ENCODE data around the gene MBD2.
A peak's percentile ranks its signal among the peaks of the same experiment; 100 is the strongest.
"Not testable (repeated sequence)": the region's sequence is repeated elsewhere in the genome, so short reads cannot be mapped to it uniquely, and the experiment has no call there.

MBD2 gene

GRCh38 chr18:54238173-54238936 lies 13.9 kb upstream of the MBD2 start:
- no peak for DNase-seq (ENCODE audit: low read depth in 2 of 2)

DNA sequence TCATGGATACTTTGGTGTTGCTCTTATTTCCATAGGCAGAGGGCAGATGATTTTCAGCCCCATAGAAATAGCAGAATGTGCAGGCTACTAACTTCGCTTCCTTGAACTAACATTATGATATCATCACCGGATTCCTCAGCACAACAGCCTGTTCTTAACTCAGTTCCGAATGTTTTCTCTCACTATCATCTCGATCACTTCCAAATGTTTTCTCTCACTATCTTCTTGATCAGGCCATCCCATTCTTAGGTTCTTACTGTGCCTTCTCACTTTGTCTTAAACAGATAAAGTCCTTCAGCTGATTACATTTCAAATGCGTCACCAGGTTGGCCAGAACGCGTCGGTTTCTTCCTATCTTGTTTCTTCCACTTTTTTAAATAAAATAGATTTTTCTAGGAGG lies 11.4 kb upstream of the MBD2 start:
- DNase-seq (ENCODE audit: low read depth in 2 of 2), result no peak

DNA sequence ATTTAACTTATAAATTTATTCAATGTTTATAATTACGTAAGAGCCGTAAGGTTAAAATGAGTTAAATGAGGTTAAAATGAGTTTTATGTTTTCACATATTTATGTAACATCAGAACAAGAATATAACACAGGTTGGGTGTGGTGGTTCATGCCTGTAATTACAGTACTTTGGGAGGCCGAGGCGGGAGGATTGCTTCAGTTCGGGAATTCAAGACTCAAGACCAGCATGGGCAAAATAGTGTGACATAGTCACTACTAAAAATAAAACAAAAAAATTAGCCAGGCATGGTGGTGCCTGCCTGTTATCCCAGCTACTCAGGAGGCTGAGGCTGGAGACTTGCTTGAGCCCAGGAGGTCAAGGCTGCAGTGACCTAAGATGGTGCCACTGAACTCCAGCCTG lies 9.3 kb upstream of the MBD2 start:
- DNase-seq (ENCODE audit: low read depth in 2 of 2), result no peak

DNA sequence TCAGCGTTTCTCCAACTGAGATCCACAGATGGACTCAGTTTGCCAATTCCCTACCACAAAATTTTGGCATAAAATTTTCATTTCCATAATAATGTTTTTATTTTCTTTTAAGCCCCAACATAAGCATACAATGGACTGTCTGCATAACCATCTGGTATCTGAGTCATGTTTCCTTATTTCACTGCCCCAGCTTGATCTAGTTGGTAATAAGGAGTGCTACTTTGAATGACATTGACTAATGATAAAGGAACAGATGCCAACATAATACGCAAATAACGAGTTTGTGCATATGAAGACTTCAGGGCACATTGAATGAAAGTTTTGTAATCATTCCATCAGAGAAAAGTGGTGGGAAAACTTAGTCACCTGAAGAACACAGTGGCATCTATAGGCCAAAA lies 8.8 kb upstream of the MBD2 start:
- no peak for DNase-seq (ENCODE audit: low read depth in 2 of 2)

DNA sequence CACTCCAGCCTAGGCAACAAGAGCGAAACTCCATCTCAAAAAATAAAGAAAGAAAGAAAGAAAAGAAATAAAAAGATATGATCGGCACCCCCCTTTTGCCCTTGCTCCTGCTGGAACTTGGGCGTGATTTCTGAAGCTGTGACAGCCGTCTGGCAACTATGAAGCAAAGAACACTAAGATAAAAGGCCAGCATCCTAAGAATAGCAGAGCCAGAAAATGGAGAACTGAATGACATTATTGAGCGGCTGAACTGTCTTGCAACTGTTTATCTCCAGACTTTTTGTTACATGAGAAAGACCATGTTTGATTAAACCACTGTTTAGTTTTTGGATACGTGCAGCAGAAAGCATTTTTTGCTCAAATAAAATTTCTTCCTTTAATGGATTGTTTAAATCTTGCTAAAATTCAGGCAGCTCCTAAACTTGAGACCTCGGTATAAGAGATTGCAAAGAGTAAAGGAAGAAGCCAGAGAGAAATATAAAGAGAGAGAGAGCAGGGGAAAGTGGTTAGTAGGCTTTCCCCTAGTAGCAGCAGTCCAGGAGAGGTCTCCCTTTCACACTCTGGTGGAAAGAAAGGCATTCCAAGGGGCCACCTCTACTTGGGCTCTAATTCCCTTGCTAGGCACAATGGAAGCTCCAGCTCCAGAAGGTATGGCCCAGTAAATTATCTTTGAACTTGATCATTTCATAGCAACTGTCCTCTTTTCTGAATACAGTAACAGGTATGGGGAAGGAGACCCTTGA lies 8.2 kb upstream of the MBD2 start:
- DNase-seq (ENCODE audit: low read depth in 2 of 2), result no peak

GRCh38 chr18:54229421-54230059 lies 5.1 kb upstream of the MBD2 start:
- no peak for DNase-seq (ENCODE audit: low read depth in 2 of 2)

- DNase-seq (ENCODE audit: low read depth in 2 of 2), result no peak
Measured at GRCh38 chr18:54228364-54228763, 3.9 kb upstream of the MBD2 start.

- DNase-seq (ENCODE audit: low read depth in 2 of 2), result peak; percentile 91 to 93
Measured at GRCh38 chr18:54223568-54224241, 764 bp downstream of the MBD2 start.

DNA sequence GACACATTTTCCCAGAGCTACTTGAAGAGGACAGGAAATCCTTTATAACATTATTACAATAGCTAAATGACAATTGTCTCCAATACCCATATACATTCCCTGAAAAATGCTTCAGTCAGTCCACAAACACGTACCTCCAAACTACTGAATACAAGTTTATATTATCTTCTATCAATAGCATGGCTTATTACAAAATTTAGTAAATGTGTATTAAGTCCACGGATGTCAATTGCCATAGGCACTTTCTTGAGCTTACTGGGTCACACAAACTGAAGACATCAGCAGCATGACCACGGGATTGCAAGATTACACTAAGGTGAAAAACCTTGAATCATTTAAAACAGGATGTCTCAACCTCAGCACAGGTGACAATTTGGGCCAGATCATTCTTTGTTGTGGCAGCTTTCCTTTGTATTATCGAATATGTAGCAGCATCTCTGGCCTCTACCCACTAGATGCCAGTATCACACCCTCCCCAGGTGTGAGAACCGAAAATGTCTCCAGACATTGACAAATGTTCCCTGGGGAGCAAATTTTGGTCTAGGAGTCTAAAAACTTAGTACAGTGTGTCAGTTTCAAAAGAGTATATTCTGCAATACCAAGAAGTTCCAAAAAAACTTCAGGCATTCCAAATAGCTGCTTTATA lies 1.4 kb downstream of the MBD2 start:
- no peak for DNase-seq (ENCODE audit: low read depth in 2 of 2)

DNA sequence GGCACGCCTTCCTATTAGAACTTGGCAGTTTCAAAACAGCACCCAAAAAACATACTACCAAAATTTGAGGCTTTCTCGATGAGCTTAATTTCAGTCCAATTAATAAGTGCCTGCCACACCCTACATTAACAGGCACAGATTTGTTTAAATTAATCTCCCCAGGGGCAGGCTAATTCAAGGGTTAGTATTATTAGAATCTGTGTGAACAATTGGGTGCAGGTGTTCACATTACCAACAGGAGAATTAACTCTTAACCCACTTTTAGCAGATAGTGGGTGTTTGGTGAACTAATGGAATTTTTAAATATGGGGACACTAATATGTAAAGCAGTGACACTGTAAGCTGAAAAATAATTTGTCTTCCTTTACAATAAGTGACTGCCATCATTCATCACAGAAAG lies 4.1 kb downstream of the MBD2 start:
- no peak for DNase-seq (ENCODE audit: low read depth in 2 of 2)

GRCh38 chr18:54218803-54219202 lies 5.7 kb downstream of the MBD2 start:
- not testable (repeated sequence) for DNase-seq (ENCODE audit: low read depth in 2 of 2)

DNA sequence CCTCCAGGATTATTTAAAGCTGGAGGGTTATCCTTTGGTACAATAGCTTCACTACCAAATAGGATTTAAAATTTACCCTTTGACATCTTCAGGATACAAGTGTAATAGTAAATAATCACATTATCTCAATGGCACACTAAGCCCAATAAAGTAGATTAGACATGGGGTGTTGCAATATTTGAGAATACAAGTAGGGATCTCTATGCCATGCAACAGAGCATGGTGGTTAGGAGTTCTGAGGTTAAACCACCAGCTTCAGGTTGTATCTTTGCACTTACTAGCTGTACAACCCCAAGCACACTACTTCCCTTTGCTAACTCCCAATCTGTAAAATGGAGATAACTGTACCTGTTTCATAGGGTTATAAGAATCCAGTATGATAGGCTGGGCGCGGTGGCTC lies 6.2 kb downstream of the MBD2 start:
- DNase-seq (ENCODE audit: low read depth in 2 of 2), result no peak

DNA sequence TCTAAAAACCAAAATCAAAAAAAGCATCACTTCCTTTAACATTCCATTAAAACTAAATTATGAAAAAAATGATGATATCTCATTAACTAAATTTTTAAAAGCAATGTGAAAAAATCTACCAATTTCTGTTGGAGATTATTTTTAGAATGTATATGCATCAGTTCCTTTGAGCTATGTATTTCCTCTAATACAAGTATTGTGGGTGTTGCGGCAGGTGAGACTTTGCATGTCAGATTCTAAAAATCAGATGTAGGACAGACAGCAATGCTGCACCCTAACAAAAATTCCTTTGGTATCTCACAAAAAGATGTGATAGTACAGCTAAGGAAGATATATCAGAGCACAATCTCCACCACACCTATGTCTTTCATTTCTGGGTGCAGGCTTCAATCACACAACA lies 6.8 kb downstream of the MBD2 start:
- no peak for DNase-seq (ENCODE audit: low read depth in 2 of 2)

DNA sequence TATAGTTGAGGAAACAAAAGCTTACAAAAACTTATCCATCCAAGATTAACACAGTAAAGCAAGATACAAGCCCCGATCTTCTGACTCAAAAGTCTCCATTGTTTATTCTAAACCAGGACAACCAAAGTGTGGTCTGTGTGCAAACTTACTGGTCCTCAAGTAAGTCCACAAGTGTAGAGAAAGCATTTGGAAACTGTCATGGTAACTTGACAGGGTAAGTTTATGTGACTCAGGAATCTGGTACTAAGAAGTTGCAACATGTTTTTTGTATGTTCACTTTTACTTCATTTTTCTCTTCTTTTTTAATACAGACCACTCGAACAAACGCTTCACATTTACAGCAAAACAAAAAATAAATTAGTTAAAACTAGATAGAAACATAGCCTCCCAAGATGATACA lies 9.4 kb downstream of the MBD2 start:
- DNase-seq (ENCODE audit: low read depth in 2 of 2), result no peak

- no peak for DNase-seq (ENCODE audit: low read depth in 2 of 2)
Measured at GRCh38 chr18:54210463-54210862, 14.0 kb downstream of the MBD2 start.

GRCh38 chr18:54209471-54210180 lies 14.8 kb downstream of the MBD2 start:
- DNase-seq (ENCODE audit: low read depth in 2 of 2), result no peak

GRCh38 chr18:54206447-54206846 lies 18.0 kb downstream of the MBD2 start:
- no peak for DNase-seq (ENCODE audit: low read depth in 2 of 2)

DNA sequence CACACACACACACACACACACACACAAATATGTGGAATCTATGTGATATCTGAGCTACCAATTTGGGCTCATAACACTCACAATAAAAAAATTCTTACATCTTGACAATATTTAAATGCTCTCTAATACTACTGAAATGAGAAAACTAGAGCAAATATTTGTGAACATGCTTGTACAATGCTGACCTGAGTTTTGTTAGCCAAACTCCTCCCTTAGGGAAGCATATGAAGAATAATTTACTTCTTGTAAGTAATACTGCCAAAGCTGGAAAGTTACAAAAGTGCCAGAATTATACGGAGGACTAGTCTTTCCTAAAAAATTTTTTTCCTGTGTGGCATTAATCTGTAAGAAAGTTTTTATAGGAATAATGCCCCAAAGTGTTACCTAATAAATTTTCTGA lies 18.5 kb downstream of the MBD2 start:
- no peak for DNase-seq (ENCODE audit: low read depth in 2 of 2)

DNA sequence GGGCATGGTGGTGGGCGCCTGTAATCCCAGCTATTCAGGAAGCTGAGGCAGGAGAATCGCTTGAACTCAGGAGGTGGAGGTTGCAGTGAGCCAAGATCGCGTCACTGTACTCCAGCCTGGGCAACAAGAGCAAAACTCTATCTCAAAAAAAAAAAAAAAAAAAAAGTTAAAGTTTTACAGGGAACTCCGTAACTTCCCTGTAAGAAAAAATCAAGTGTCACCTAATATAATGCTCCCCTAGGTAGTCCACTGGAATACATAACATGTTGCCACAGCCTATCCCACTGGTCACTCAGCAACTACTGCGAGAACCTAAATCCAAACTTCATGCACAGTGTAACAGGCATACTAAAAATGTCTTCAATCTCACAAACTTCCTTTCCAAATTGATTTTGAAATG lies 19.0 kb downstream of the MBD2 start:
- DNase-seq (ENCODE audit: low read depth in 2 of 2), result not testable (repeated sequence)

GRCh38 chr18:54204883-54205282 lies 19.6 kb downstream of the MBD2 start:
- no peak for DNase-seq (ENCODE audit: low read depth in 2 of 2)

GRCh38 chr18:54203914-54204313 lies 20.6 kb downstream of the MBD2 start:
- DNase-seq (ENCODE audit: low read depth in 2 of 2), result no peak

All from fibroblast of skin of left quadriceps (primary cell).